HEK293T (cell line): ENCODE measurements around the gene NRG2.

Experiments
- CTCF ChIA-PET: fragments of 350-600 bp; formaldehyde crosslinking; extraction: SDS; loops from one replicate; lab custom pipeline; 2021; ENCODE audit warnings: antibody characterized with exemption, inconsistent platforms; lab: Yijun Ruan, JAX
- POLR2A ChIA-PET: fragments of 350-600 bp; formaldehyde crosslinking; extraction: SDS; loops from one replicate; lab custom pipeline; 2020; ENCODE audit warnings: antibody characterized with exemption, inconsistent platforms; lab: Yijun Ruan, JAX
- DNase-seq: peaks from one replicate; pipeline ENCODE4 v3.0.0; 2012; ENCODE audit warnings: mixed read lengths; ENCODE audit errors: extremely low spot score
- ARNT ChIP-seq: fragments of 450-650 bp; IDR thresholded peaks from 2 replicates; pipeline ENCODE4 v1.6.1; 2017; ENCODE audit warnings: mild to moderate bottlenecking
- BHLHE40 ChIP-seq: fragments of 450-650 bp; IDR thresholded peaks from 2 replicates; pipeline ENCODE4 v1.6.1; 2016; ENCODE audit warnings: mild to moderate bottlenecking, moderate library complexity, borderline replicate concordance
- CTBP1 ChIP-seq: fragments of 450-650 bp; IDR thresholded peaks from 2 replicates; pipeline ENCODE4 v1.6.1; 2016; ENCODE audit warnings: borderline replicate concordance
- ELF4 ChIP-seq: fragments of 450-650 bp; IDR thresholded peaks from 2 replicates; pipeline ENCODE4 v1.6.1; 2017; ENCODE audit warnings: antibody characterized with exemption
- FOXA1 ChIP-seq: fragments of 450-650 bp; IDR thresholded peaks from 2 replicates; pipeline ENCODE4 v1.6.1; 2016; ENCODE audit warnings: mild to moderate bottlenecking
- FOXK2 ChIP-seq: fragments of 450-650 bp; IDR thresholded peaks from 2 replicates; pipeline ENCODE4 v1.6.1; 2016; ENCODE audit warnings: mild to moderate bottlenecking
- FOXM1 ChIP-seq: fragments of 450-650 bp; IDR thresholded peaks from 2 replicates; pipeline ENCODE4 v1.6.1; 2017; ENCODE audit warnings: mild to moderate bottlenecking, borderline replicate concordance
- HDGF ChIP-seq: fragments of 450-650 bp; IDR thresholded peaks from 2 replicates; pipeline ENCODE4 v1.6.1; 2017; ENCODE audit warnings: antibody characterized with exemption, borderline replicate concordance
- L3MBTL2 ChIP-seq: fragments of 450-650 bp; conservative IDR thresholded peaks from 2 replicates; pipeline ENCODE4 v1.6.1; 2016; ENCODE audit warnings: mild to moderate bottlenecking
- LEF1 ChIP-seq: fragments of 450-650 bp; IDR thresholded peaks from 2 replicates; pipeline ENCODE4 v1.6.1; 2017; ENCODE audit warnings: mild to moderate bottlenecking, borderline replicate concordance
- NFRKB ChIP-seq: fragments of 450-650 bp; IDR thresholded peaks from 2 replicates; pipeline ENCODE4 v1.6.1; 2016; ENCODE audit warnings: mild to moderate bottlenecking, moderate library complexity
- SP1 ChIP-seq: fragments of 450-650 bp; IDR thresholded peaks from 2 replicates; pipeline ENCODE4 v1.6.1; 2017
- SUZ12 ChIP-seq: fragments of 450-650 bp; IDR thresholded peaks from 2 replicates; pipeline ENCODE4 v1.6.1; 2016; ENCODE audit warnings: mild to moderate bottlenecking
- TARDBP ChIP-seq: fragments of 450-650 bp; IDR thresholded peaks from 2 replicates; pipeline ENCODE4 v1.6.1; 2016
- ZNF384 ChIP-seq: fragments of 450-650 bp; IDR thresholded peaks from 2 replicates; pipeline ENCODE4 v1.6.1; 2016
- TF ChIP-seq, protein P1 (sequence below): fragments of 450-650 bp; IDR thresholded peaks from 2 replicates; pipeline ENCODE4 v1.6.1; 2016

NRG2 gene

DNA sequence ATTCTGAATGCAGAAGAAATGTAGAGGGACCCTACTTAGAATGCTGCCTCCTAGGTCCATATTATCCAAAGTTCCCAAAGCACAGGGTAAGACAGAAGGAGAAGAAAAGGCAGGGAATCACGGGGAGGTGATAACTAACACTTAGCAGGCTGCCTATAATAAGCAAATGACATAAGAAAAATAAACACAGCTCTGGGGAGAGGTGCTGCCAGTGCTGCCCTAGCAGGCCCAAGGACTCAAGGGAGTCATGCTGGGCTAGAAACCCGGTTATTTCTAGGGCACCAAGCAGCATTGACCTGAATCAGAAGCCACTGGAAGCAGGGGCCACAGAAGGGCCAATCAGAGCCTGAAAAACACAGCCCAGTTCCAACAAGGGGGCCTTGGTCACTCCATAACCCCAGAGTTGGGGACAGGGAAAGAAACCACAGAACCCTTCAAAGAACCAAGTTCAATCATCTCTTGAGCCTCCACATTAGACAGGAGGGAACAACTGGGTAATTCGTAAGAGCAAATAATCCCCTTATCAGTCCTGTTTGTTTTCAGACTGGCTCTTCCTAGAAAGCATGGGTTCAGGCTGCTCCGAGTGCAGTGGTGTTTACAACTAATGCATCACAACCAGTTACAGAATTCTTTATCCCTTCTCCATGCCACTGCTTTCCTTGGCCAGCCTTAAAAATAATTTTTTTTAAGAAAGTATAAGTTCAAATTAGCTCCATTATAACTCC is 24.0 kb downstream of the NRG2 start:
- CTCF ChIA-PET: no interaction called here
- no peak for DNase-seq
- POLR2A ChIA-PET: interaction anchor here (0.6 to 1.1 kb wide), 3 partner anchors 11 to 121 kb away, joined by 3 read pairs; no protein-coding TSS in a partner anchor
- TF ChIP-seq BHLHE40: no peak
- TF ChIP-seq SP1: no peak
- no peak for TF ChIP-seq ARNT
- TF ChIP-seq ZNF384: no peak
- TF ChIP-seq FOXK2: no peak
- TF ChIP-seq FOXM1: no peak
- TF ChIP-seq HDGF: no peak
- no peak for TF ChIP-seq CTBP1
- no peak for TF ChIP-seq SUZ12
- TF ChIP-seq TARDBP: no peak
- TF ChIP-seq L3MBTL2: no peak
- TF ChIP-seq, protein P1, sequence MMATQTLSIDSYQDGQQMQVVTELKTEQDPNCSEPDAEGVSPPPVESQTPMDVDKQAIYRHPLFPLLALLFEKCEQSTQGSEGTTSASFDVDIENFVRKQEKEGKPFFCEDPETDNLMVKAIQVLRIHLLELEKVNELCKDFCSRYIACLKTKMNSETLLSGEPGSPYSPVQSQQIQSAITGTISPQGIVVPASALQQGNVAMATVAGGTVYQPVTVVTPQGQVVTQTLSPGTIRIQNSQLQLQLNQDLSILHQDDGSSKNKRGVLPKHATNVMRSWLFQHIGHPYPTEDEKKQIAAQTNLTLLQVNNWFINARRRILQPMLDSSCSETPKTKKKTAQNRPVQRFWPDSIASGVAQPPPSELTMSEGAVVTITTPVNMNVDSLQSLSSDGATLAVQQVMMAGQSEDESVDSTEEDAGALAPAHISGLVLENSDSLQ: no peak
- TF ChIP-seq ELF4: no peak
- no peak for TF ChIP-seq FOXA1

DNA sequence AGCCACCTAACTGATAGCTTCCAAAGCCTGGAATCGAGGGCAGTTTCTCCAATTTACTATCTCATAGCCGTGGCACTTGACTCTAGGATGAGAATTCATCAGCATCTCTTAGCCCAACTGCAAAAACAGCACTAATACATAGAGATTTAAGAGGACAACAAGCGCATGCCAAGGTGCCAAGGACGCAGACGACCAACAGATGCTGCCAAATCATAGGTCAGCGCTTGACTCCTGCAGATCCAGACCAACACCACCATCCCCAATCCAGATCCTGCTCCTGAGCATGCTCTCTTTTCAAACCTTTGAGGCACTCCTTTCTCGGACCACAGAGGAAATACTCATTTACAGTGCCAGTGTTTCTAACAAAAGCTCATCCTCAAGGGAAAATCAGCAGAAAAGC is 24.6 kb downstream of the NRG2 start:
- ChIA-PET CTCF (interaction anchor here (0.7 kb wide), 1 partner anchor 25 kb away, joined by 3 read pairs; no protein-coding TSS in a partner anchor), POLR2A (interaction anchor here (0.6 to 0.7 kb wide), 2 partner anchors 17 to 121 kb away, joined by 3 read pairs; no protein-coding TSS in a partner anchor)
- no peak for DNase-seq
- TF ChIP-seq HDGF: no peak
- no peak for TF ChIP-seq SUZ12
- TF ChIP-seq CTBP1: no peak
- TF ChIP-seq FOXM1: no peak
- no peak for TF ChIP-seq TARDBP
- TF ChIP-seq NFRKB: no peak
- TF ChIP-seq FOXK2: no peak
- TF ChIP-seq FOXA1: no peak
- no peak for TF ChIP-seq ARNT
- no peak for TF ChIP-seq BHLHE40
- TF ChIP-seq L3MBTL2: no peak
- no peak for TF ChIP-seq LEF1
- no peak for TF ChIP-seq SP1
- no peak for TF ChIP-seq ZNF384
- no peak for TF ChIP-seq ELF4
- TF ChIP-seq, protein P1: no peak

DNA sequence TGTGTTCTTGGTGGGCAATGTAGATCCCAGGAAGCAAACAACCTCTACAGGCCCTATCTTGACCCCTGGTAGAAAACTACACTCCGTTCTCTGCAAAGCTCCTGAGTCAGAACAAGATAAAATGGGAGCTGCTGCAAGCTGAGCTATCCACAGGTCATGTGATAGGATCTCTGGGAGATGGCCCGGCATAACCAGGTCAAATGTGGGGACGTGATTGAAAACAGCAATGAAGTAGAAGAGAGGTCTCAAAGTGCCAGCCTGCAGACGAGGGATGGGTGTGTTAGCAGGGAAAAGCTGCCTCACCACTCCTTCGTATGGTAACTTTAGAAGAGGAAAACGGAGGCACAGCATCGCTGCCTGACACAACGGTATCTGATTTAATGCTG is 25.0 kb downstream of the NRG2 start:
- TF ChIP-seq ARNT (no peak), LEF1 (no peak), FOXM1 (no peak), CTBP1 (no peak)
- ChIA-PET POLR2A (interaction anchor here (0.7 kb wide), 1 partner anchor 16 kb away, joined by 3 read pairs; no protein-coding TSS in a partner anchor), CTCF (interaction anchor here (0.7 kb wide), 1 partner anchor 25 kb away, joined by 3 read pairs; no protein-coding TSS in a partner anchor)
- no peak for DNase-seq

DNA sequence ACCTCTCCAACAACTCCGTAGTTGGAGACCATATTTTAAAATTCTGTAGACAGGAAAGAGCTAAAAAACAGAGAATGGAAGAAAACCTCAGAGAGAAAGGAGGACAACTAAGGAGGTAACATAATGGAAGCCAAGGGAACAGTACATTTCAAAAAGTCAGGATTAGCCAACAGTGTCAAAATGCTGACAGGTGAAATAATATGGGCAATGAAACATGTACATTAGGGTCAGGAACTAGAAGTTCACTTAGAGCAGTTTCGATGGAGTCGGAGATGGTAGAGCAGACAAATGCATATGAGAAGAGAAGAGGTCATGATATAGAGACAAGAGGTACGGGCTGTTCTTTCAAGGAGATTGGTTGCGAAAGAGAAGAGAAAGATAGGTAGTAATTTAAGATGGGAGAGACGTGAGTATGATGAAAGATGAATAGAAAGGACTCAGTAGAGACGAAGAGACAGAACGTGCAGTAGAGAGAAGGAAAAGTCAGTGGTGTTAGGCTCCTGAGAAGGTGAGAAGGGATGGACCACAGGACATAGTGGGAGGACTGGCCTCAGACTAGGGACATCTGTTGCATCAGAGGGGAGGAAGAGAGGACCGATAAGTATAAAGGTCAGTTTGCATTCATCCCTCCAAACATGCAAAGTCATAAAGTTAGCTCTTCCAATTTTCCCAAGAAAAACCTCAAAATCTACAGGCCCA is 25.6 kb downstream of the NRG2 start:
- CTCF ChIA-PET: interaction anchor here (0.7 to 1.4 kb wide), 2 partner anchors 26 kb away, joined by 3 to 4 read pairs; partner anchors contain the start of gene NRG2

DNA sequence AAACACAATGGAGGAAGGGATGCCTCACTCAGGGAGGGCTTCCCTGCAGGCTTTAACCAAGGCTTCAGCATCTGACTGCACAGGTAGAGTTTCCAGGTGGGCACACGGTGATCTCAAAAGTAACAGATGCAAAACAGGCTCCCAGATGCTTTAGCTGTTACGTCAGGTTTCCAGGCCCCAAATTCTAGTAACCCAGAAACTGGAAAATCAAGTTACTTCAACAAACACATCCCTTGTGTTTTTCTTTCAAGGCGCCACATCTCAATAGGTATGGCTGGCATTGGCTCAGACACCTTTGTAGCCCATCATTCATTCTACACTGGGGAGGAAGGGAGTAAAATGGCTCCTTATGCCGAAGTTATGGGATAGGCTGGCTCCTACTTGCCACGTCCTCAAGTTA is 27.4 kb downstream of the NRG2 start:
- no peak for DNase-seq
- ChIA-PET CTCF (interaction anchor here (1.4 kb wide), 1 partner anchor 28 kb away, joined by 4 read pairs; the partner anchor contains the start of gene NRG2), POLR2A (no interaction called here)
- TF ChIP-seq, protein P1: no peak
- TF ChIP-seq ARNT (no peak), FOXA1 (no peak), CTBP1 (no peak), FOXM1 (no peak)

More for the DNA sequence above, 25.6 kb downstream of the NRG2 start:
- no peak for DNase-seq
- TF ChIP-seq L3MBTL2 (no peak), NFRKB (no peak), ARNT (no peak), HDGF (no peak), SUZ12 (no peak), FOXM1 (no peak)
- TF ChIP-seq, protein P1: no peak
- POLR2A ChIA-PET: no interaction called here
